HEK293 (cell line): ENCODE data around the gene MYL4.
"Not testable (repeated sequence)": the region's sequence is repeated elsewhere in the genome, so short reads cannot be mapped to it uniquely, and the experiment has no call there.

Experiments
- KLF1 ChIP-seq: fragments of 450-650 bp; formaldehyde crosslinking; IDR thresholded peaks from 2 replicates; pipeline ENCODE4 v1.5.1; 2016; ENCODE audit warnings: missing biosample characterization, missing genetic modification characterization
- OSR2 ChIP-seq: fragments of 450-650 bp; formaldehyde crosslinking; IDR thresholded peaks from 2 replicates; pipeline ENCODE4 v1.5.1; 2016; ENCODE audit warnings: missing biosample characterization, missing genetic modification characterization
- ZNF394 ChIP-seq: fragments of 450-650 bp; formaldehyde crosslinking; IDR thresholded peaks from 2 replicates; pipeline ENCODE4 v1.5.1; 2016; ENCODE audit warnings: missing biosample characterization, missing genetic modification characterization, mild to moderate bottlenecking, moderate library complexity, borderline replicate concordance
- TF ChIP-seq, protein P1 (sequence below): fragments of 450-650 bp; formaldehyde crosslinking; IDR thresholded peaks from 2 replicates; pipeline ENCODE4 v1.5.1; 2016; ENCODE audit warnings: missing biosample characterization, missing genetic modification characterization

DNA sequence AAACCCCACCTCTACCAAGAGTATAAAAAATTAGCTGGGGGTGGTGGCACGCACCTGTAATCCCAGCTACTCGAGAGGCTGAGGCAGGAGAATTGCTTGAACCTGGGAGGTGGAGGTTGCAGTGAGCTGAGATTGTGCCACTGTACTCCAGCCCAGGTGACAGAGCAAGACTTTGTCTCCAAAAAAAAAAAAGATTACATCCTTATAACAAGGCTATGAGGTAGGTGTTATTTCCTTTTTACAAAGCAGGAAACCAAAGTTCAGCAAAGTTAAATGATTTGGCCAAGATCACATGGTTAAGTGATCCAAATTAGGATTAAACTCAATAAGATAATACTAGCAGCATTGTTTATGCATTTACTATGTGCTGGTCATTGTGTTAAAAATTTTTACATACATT lies 8.1 kb downstream of the MYL4 start:
- TF ChIP-seq ZNF394 (tag by site-specific recombination); OSR2 (tag by site-specific recombination); KLF1: not testable (repeated sequence)
- TF ChIP-seq, protein P1, sequence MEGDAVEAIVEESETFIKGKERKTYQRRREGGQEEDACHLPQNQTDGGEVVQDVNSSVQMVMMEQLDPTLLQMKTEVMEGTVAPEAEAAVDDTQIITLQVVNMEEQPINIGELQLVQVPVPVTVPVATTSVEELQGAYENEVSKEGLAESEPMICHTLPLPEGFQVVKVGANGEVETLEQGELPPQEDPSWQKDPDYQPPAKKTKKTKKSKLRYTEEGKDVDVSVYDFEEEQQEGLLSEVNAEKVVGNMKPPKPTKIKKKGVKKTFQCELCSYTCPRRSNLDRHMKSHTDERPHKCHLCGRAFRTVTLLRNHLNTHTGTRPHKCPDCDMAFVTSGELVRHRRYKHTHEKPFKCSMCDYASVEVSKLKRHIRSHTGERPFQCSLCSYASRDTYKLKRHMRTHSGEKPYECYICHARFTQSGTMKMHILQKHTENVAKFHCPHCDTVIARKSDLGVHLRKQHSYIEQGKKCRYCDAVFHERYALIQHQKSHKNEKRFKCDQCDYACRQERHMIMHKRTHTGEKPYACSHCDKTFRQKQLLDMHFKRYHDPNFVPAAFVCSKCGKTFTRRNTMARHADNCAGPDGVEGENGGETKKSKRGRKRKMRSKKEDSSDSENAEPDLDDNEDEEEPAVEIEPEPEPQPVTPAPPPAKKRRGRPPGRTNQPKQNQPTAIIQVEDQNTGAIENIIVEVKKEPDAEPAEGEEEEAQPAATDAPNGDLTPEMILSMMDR, result not testable (repeated sequence)
